Stomach (tissue), 4 donors: ENCODE data around the gene IRF2.

Experiments
- CTCF ChIP-seq, 7 experiments: fragments of 450-650 bp in 4 of 7; fragments of 200-600 bp in 3 of 7; sonication (generic) in 3 of 7; IDR thresholded peaks; one replicate each; pipeline ENCODE4 v1.5.1; 2016 to 2019; ENCODE audit warnings: antibody characterized with exemption in 7 of 7, control low read depth in 2 of 7, mild to moderate bottlenecking in 1 of 7
- EP300 ChIP-seq: sonication (generic); formaldehyde crosslinking; IDR thresholded peaks from one replicate; pipeline ENCODE4 v1.6.1; 2017; ENCODE audit warnings: antibody characterized with exemption
- POLR2A ChIP-seq, 4 donors: fragments of 450-650 bp; IDR thresholded peaks; one replicate each; pipeline ENCODE4 v1.6.1; 2016; ENCODE audit warnings: antibody characterized with exemption in 4 of 4, control low read depth in 2 of 4, mild to moderate bottlenecking in 1 of 4, moderate library complexity in 1 of 4

- no peak for TF ChIP-seq POLR2A (IDR thresholded peaks at IDR 0.05)
- no peak for TF ChIP-seq CTCF (IDR thresholded peaks at IDR 0.05)
- no peak for TF ChIP-seq EP300
Measured at GRCh38 chr4:184511156-184511555, 36.8 kb upstream of the IRF2 start.
